ENCODE data around the gene C17orf67. TPM values are rescaled to one million over a fixed set of nuclear protein-coding genes. Genes with fewer than 3 reads are reported as not detected.

C17orf67 gene
- total and polyA plus RNA-seq, 2 of the 8 experiments (the other 6 are each of a cell fraction or from before 2014, with no cell fraction given) = 0.67 to 2.2 TPM

DNA sequence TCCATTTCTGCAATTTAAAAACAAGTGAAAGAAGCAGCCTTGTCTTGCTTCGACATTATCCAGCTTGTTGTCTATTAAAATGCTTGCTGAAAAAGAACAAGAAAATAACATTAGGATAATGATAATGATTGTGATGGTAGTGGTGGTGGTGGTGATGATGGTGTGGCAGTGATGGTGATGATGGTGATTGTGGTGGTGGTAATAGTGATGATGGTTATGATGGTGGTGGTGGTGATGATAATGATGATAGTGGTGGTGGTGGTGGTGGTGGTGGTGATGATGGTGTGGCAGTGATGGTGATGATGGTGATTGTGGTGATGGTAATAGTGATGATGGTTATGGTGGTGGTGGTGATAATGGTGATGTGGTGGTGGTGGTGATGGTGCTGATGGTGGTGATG is 41.5 kb downstream of the C17orf67 start:
- Histone ChIP-seq H3K9me3 (ENCODE audit: insufficient read depth in 2 of 2, low read depth in 1 of 2, low read length in 1 of 2) (no peaks in the 10 kb centered on the region; a peak in 1 of 4 replicates), H3K23me2 (ENCODE audit: low read depth, low read length) (peaks cover 6% of the 10 kb centered on the region; the same call in 1 of the 2 replicates), H3K18ac (ENCODE audit: extremely low read depth, low read length) (no peak overlapping the region), H4K8ac (ENCODE audit: extremely low read depth, insufficient read depth, low read length) (no peak overlapping the region), H2BK15ac (ENCODE audit: low read length) (no peak overlapping the region), H3K36me3 (ENCODE audit: control insufficient read depth in 2 of 4, insufficient read depth in 4 of 4, low read length in 3 of 4) (no peaks in the 10 kb centered on the region), H3K4me3 (ENCODE audit: extremely low read depth in 1 of 4, insufficient read depth in 2 of 4, low read depth in 3 of 4, low read length in 4 of 4) (no peak overlapping the region), H3K79me2 (ENCODE audit: control insufficient read depth in 1 of 2, insufficient read depth in 2 of 2, low read length in 2 of 2) (no peaks in the 10 kb centered on the region), H2BK5ac (ENCODE audit: low read depth, low read length) (no peak overlapping the region), H3K27me3 (replicated peaks in 1 of 4; ENCODE audit: control insufficient read depth in 3 of 4, extremely low read depth in 1 of 4, insufficient read depth in 3 of 4, low read length in 3 of 4) (no peaks in the 10 kb centered on the region; a peak in 1 of 7 replicates), H4K91ac (replicated peaks; ENCODE audit: insufficient read length, low read length) (no peak overlapping the region), H2AK5ac (ENCODE audit: low read depth, low read length) (no peak overlapping the region), H3K23ac (ENCODE audit: insufficient read length) (no peak overlapping the region), H3K4me2 (ENCODE audit: insufficient read depth in 1 of 2, low read depth in 2 of 2, low read length in 2 of 2) (no peak overlapping the region), H4K20me1 (replicated peaks in 1 of 2; ENCODE audit: control insufficient read depth in 1 of 2, insufficient read depth in 2 of 2, low read length in 2 of 2) (no peaks in the 10 kb centered on the region), H3K14ac (ENCODE audit: insufficient read length) (no peak overlapping the region), H2AFZ (ENCODE audit: low read length) (no peak overlapping the region), H2BK120ac (replicated peaks; ENCODE audit: low read depth, low read length) (no peak overlapping the region), H3K27ac (ENCODE audit: low read depth, low read length) (no peak overlapping the region), H3K79me1 (ENCODE audit: low read depth, low read length) (no peaks in the 10 kb centered on the region), H3K4me1 (replicated peaks in 1 of 4; ENCODE audit: control insufficient read depth in 3 of 4, insufficient read depth in 4 of 4, low read length in 3 of 4) (no peaks in the 10 kb centered on the region), H4K5ac (ENCODE audit: insufficient read length, low read depth, low read length) (no peak overlapping the region), H2BK20ac (ENCODE audit: low read length) (no peak overlapping the region), H2BK12ac (ENCODE audit: low read depth, low read length) (no peak overlapping the region), H3K9ac (replicated peaks in 1 of 4; ENCODE audit: extremely low read depth in 1 of 4, low read depth in 3 of 4, low read length in 3 of 4) (no peak overlapping the region), H3K4ac (replicated peaks; ENCODE audit: insufficient read length, low read depth, low read length) (no peak overlapping the region), H3K56ac (replicated peaks; ENCODE audit: insufficient read length, low read depth, low read length) (no peak overlapping the region)
- WGBS, 2 experiments (ENCODE audit: extremely low coverage in 1 of 2, insufficient coverage in 1 of 2, insufficient read length in 1 of 2, insufficient replicate concordance in 2 of 2, low coverage in 1 of 2, low lambda C conversion rate in 2 of 2, missing lambda C conversion rate in 1 of 2) = 89% methylated on average over 1 of the region's 1 CpG; no CpG with 5 or more reads in 1 of the 2 experiments
- FAIRE-seq = no peak
- DNase-seq (ENCODE audit: low read depth in 1 of 2, low spot score in 2 of 2) = no peak
- ChIA-PET POLR2A (ENCODE audit: partially characterized antibody) (no interaction called here), CTCF (ENCODE audit: partially characterized antibody) (interaction anchor here (1.0 to 6.5 kb wide), 2 partner anchors 12 to 27 kb away, joined by 4 to 31 read pairs; no protein-coding TSS in a partner anchor)
- TF ChIP-seq POU5F1 (IDR thresholded peaks at IDR 0.05; ENCODE audit: low read depth, low read length) = no peak
- TF ChIP-seq KDM4A (IDR thresholded peaks at IDR 0.05; ENCODE audit: low read depth, low read length, severe bottlenecking) = no peak
- TF ChIP-seq YY1 (IDR thresholded peaks at IDR 0.05; ENCODE audit: low read depth, low read length) = no peak
- no peak for TF ChIP-seq NRF1 (IDR thresholded peaks at IDR 0.05; ENCODE audit: low read depth, low read length)
- no peak for TF ChIP-seq ATF3 (IDR thresholded peaks at IDR 0.05; ENCODE audit: insufficient read depth, low read depth, low read length)
- no peak for TF ChIP-seq TAF1 (IDR thresholded peaks at IDR 0.05; ENCODE audit: low read depth, low read length)
- TF ChIP-seq SIN3A (conservative IDR thresholded peaks at IDR 0.05 in 1 of 2, IDR thresholded peaks at IDR 0.05 in 1 of 2; ENCODE audit: low read depth in 1 of 2, low read length in 2 of 2) = no peak
- no peak for TF ChIP-seq CREB1 (IDR thresholded peaks at IDR 0.05)
- no peak for TF ChIP-seq GTF2F1 (IDR thresholded peaks at IDR 0.05; ENCODE audit: borderline replicate concordance, low read depth, low read length)
- TF ChIP-seq SAP30 (IDR thresholded peaks at IDR 0.05; ENCODE audit: insufficient read depth, insufficient replicate concordance, low read length) = no peak
- no peak for TF ChIP-seq JUND (IDR thresholded peaks at IDR 0.05; ENCODE audit: low read length)
- TF ChIP-seq, protein P1, sequence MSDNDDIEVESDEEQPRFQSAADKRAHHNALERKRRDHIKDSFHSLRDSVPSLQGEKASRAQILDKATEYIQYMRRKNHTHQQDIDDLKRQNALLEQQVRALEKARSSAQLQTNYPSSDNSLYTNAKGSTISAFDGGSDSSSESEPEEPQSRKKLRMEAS (IDR thresholded peaks at IDR 0.05) = no peak
- TF ChIP-seq BACH1 (IDR thresholded peaks at IDR 0.05; ENCODE audit: low read length) = no peak
- TF ChIP-seq JUN (IDR thresholded peaks at IDR 0.05; ENCODE audit: low read depth, low read length) = no peak

All from H1 (cell line).